GM23338 (cell line): Measurements from ENCODE around the gene ENOX1. TPM values are rescaled to one million over a fixed set of nuclear protein-coding genes. Genes with fewer than 3 reads are reported as not detected.

ENCODE experiments used
- ATAC-seq: fragments of 200-7000 bp; cut with Tn5 transposase; 3 replicates; pipeline ENCODE4 v1.9.1; 2020
- DNase-seq: peaks from one replicate; pipeline ENCODE4 v3.0.0-alpha.2; 2015; ENCODE audit warnings: low spot score
- H2AFZ ChIP-seq: fragments of 200-600 bp; sonication (generic); 2 replicates; pipeline ENCODE4 v1.8.0; 2016; ENCODE audit warnings: antibody characterized with exemption, mild to moderate bottlenecking, moderate library complexity
- H3F3A ChIP-seq: fragments of 200-600 bp; sonication (generic); replicated peaks from 2 replicates; pipeline ENCODE4 v1.8.0; 2017; ENCODE audit warnings: antibody characterized with exemption, mixed run types, low read depth
- H3K27ac ChIP-seq: fragments of 200-600 bp; sonication (generic); 2 replicates; pipeline ENCODE4 v1.6.1; 2016; ENCODE audit warnings: low read depth
- H3K27me3 ChIP-seq: fragments of 200-600 bp; sonication (generic); 2 replicates; pipeline ENCODE4 v1.8.0; 2016; ENCODE audit warnings: mild to moderate bottlenecking, mixed run types, moderate library complexity; ENCODE audit not compliant: insufficient read depth
- H3K36me3 ChIP-seq: fragments of 200-600 bp; sonication (generic); 2 replicates; pipeline ENCODE4 v1.8.0; 2016; ENCODE audit warnings: mild to moderate bottlenecking; ENCODE audit not compliant: insufficient read depth
- H3K4me1 ChIP-seq: fragments of 200-600 bp; sonication (generic); 2 replicates; pipeline ENCODE4 v1.8.0; 2016; ENCODE audit warnings: mild to moderate bottlenecking, moderate library complexity; ENCODE audit not compliant: insufficient read depth
- H3K4me2 ChIP-seq: fragments of 200-600 bp; sonication (generic); 2 replicates; pipeline ENCODE4 v1.7.1; 2017; ENCODE audit warnings: mixed run types
- H3K4me3 ChIP-seq: fragments of 200-600 bp; sonication (generic); 2 replicates; pipeline ENCODE4 v1.6.1; 2016; ENCODE audit warnings: mixed run types
- H3K79me2 ChIP-seq: fragments of 200-600 bp; sonication (generic); replicated peaks from 2 replicates; pipeline ENCODE4 v1.8.0; 2017; ENCODE audit warnings: mild to moderate bottlenecking; ENCODE audit not compliant: insufficient read depth
- H3K9me2 ChIP-seq: fragments of 200-600 bp; sonication (generic); 2 replicates; pipeline ENCODE4 v1.8.0; 2017; ENCODE audit not compliant: insufficient read depth
- H4K20me1 ChIP-seq: fragments of 200-600 bp; sonication (generic); replicated peaks from 2 replicates; pipeline ENCODE4 v1.8.0; 2017; ENCODE audit warnings: mild to moderate bottlenecking; ENCODE audit not compliant: insufficient read depth
- H3K27ac Mint-ChIP-seq: 2 replicates; pipeline ENCODE4 v1.8.0; 2020; ENCODE audit warnings: inconsistent platforms, mild to moderate bottlenecking, moderate library complexity, mixed read lengths
- H3K27me3 Mint-ChIP-seq: 3 replicates; pipeline ENCODE4 v1.8.0; 2022; ENCODE audit warnings: low read depth, mild to moderate bottlenecking, moderate library complexity, mixed read lengths, inconsistent platforms; ENCODE audit not compliant: insufficient read depth, poor library complexity
- H3K36me3 Mint-ChIP-seq: 3 replicates; pipeline ENCODE4 v1.8.0; 2021; ENCODE audit warnings: low read depth, mild to moderate bottlenecking, inconsistent platforms, moderate library complexity, mixed read lengths
- H3K4me1 Mint-ChIP-seq: 3 replicates; pipeline ENCODE4 v1.8.0; 2020; ENCODE audit warnings: mild to moderate bottlenecking, inconsistent platforms, mixed read lengths
- H3K4me3 Mint-ChIP-seq: 3 replicates; pipeline ENCODE4 v1.8.0; 2021; ENCODE audit warnings: moderate library complexity, mild to moderate bottlenecking, inconsistent platforms, mixed read lengths
- H3K9me3 Mint-ChIP-seq: 3 replicates; pipeline ENCODE4 v1.8.0; 2020; ENCODE audit warnings: moderate library complexity, mild to moderate bottlenecking, inconsistent platforms, mixed read lengths
- CREB1 ChIP-seq: fragments of 250-450 bp; sonication (Bioruptor Pico); IDR thresholded peaks from 2 replicates; pipeline ENCODE4 v1.5.0; 2020; ENCODE audit warnings: low read depth, mild to moderate bottlenecking, moderate library complexity
- EZH2 ChIP-seq: fragments of 200-600 bp; sonication (generic); IDR thresholded peaks from one replicate; pipeline ENCODE4 v1.8.0; 2017; ENCODE audit warnings: antibody characterized with exemption, mild to moderate bottlenecking, low read depth; ENCODE audit not compliant: unreplicated experiment
- EZH2phosphoT487 ChIP-seq: fragments of 200-600 bp; sonication (generic); IDR thresholded peaks from one replicate; pipeline ENCODE4 v1.8.1; 2018; ENCODE audit warnings: antibody characterized with exemption; ENCODE audit not compliant: unreplicated experiment
- NANOG ChIP-seq: IDR thresholded peaks from 2 replicates; pipeline ENCODE4 v1.6.1; 2016; ENCODE audit warnings: antibody characterized with exemption, borderline replicate concordance
- POLR2AphosphoS5 ChIP-seq: IDR thresholded peaks from 2 replicates; pipeline ENCODE4 v1.6.1; 2016; ENCODE audit warnings: antibody characterized with exemption, low read depth
- STAT1 ChIP-seq: IDR thresholded peaks from one replicate; pipeline ENCODE4 v1.6.1; 2016; ENCODE audit warnings: antibody characterized with exemption; ENCODE audit not compliant: unreplicated experiment
- ZNF114 ChIP-seq: fragments of 250-450 bp; sonication (Bioruptor Pico); IDR thresholded peaks from 2 replicates; pipeline ENCODE4 v1.5.0; 2020; ENCODE audit warnings: mild to moderate bottlenecking, moderate library complexity
- polyA plus RNA-seq: library from polyadenylated mRNA; unstranded; fragments of >200 nt; fragmentation: Nextera tagmentation; extraction: Ambion mirVana; gene quantifications from 2 replicates; pipeline ENCODE4 v1.2.1, GENCODE V29; 2016
- total RNA-seq: library from RNA; depleted of rRNA; stranded (reverse); fragments of >200 nt; shearing (Covaris generic); gene quantifications from 2 replicates; pipeline ENCODE4 v1.2.3, GENCODE V29; 2014
- TF ChIP-seq, protein P1 (sequence below): fragments of 250-450 bp; sonication (Bioruptor Pico); IDR thresholded peaks from 2 replicates; pipeline ENCODE4 v1.5.0; 2020; ENCODE audit warnings: mild to moderate bottlenecking, moderate library complexity
- TF ChIP-seq, protein P2 (sequence below), 2 experiments: fragments of 200-600 bp in 1 of 2; sonication (generic) in 1 of 2; conservative IDR thresholded peaks; 2 replicates each; pipeline versions ENCODE4 v1.5.1 to v1.6.1; 2016 to 2017; ENCODE audit warnings: antibody characterized with exemption in 2 of 2, low read depth in 2 of 2, mild to moderate bottlenecking in 2 of 2, moderate library complexity in 1 of 2
- TF ChIP-seq, protein P3 (sequence below): IDR thresholded peaks from one replicate; pipeline ENCODE4 v1.6.1; 2018; ENCODE audit warnings: antibody characterized with exemption; ENCODE audit not compliant: unreplicated experiment
- TF ChIP-seq, protein P4 (sequence below): IDR thresholded peaks from 2 replicates; pipeline ENCODE4 v1.6.1; 2016; ENCODE audit warnings: antibody characterized with exemption

ENOX1 gene
- total and polyA plus RNA-seq, 2 experiments from 2014 or later, result 0.66 to 0.81 TPM

DNA sequence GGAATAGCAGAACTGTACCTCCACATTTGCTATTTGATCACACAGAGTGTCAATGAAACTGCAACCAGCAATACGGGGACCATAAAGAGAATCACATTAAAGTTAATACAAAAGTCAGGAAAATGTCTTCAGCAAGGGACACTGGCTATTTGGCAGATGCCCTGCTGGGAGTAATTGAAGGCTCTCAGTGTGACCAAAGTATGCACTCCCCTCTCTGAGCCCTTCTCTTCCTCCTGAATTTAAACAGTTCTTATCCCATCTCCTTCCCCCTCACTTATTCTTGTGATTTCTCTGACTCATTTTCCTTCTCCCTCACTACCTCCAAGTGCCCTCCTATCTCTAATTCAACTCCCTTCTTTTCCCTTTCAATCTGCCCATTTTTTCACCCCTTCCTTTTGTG, 117.7 kb downstream of the ENOX1 start (continued):
- TF ChIP-seq, protein P1, sequence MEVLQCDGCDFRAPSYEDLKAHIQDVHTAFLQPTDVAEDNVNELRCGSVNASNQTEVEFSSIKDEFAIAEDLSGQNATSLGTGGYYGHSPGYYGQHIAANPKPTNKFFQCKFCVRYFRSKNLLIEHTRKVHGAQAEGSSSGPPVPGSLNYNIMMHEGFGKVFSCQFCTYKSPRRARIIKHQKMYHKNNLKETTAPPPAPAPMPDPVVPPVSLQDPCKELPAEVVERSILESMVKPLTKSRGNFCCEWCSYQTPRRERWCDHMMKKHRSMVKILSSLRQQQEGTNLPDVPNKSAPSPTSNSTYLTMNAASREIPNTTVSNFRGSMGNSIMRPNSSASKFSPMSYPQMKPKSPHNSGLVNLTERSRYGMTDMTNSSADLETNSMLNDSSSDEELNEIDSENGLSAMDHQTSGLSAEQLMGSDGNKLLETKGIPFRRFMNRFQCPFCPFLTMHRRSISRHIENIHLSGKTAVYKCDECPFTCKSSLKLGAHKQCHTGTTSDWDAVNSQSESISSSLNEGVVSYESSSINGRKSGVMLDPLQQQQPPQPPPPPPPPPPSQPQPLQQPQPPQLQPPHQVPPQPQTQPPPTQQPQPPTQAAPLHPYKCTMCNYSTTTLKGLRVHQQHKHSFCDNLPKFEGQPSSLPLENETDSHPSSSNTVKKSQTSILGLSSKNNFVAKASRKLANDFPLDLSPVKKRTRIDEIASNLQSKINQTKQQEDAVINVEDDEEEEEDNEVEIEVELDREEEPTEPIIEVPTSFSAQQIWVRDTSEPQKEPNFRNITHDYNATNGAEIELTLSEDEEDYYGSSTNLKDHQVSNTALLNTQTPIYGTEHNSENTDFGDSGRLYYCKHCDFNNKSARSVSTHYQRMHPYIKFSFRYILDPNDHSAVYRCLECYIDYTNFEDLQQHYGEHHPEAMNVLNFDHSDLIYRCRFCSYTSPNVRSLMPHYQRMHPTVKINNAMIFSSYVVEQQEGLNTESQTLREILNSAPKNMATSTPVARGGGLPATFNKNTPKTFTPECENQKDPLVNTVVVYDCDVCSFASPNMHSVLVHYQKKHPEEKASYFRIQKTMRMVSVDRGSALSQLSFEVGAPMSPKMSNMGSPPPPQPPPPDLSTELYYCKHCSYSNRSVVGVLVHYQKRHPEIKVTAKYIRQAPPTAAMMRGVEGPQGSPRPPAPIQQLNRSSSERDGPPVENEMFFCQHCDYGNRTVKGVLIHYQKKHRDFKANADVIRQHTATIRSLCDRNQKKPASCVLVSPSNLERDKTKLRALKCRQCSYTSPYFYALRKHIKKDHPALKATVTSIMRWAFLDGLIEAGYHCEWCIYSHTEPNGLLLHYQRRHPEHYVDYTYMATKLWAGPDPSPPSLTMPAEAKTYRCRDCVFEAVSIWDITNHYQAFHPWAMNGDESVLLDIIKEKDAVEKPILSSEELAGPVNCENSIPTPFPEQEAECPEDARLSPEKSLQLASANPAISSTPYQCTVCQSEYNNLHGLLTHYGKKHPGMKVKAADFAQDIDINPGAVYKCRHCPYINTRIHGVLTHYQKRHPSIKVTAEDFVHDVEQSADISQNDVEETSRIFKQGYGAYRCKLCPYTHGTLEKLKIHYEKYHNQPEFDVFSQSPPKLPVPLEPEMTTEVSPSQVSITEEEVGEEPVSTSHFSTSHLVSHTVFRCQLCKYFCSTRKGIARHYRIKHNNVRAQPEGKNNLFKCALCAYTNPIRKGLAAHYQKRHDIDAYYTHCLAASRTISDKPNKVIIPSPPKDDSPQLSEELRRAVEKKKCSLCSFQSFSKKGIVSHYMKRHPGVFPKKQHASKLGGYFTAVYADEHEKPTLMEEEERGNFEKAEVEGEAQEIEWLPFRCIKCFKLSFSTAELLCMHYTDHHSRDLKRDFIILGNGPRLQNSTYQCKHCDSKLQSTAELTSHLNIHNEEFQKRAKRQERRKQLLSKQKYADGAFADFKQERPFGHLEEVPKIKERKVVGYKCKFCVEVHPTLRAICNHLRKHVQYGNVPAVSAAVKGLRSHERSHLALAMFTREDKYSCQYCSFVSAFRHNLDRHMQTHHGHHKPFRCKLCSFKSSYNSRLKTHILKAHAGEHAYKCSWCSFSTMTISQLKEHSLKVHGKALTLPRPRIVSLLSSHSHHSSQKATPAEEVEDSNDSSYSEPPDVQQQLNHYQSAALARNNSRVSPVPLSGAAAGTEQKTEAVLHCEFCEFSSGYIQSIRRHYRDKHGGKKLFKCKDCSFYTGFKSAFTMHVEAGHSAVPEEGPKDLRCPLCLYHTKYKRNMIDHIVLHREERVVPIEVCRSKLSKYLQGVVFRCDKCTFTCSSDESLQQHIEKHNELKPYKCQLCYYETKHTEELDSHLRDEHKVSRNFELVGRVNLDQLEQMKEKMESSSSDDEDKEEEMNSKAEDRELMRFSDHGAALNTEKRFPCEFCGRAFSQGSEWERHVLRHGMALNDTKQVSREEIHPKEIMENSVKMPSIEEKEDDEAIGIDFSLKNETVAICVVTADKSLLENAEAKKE, result no peak
- no peak for TF ChIP-seq CREB1
- TF ChIP-seq EZH2phosphoT487, result no peak
- TF ChIP-seq, protein P2, sequence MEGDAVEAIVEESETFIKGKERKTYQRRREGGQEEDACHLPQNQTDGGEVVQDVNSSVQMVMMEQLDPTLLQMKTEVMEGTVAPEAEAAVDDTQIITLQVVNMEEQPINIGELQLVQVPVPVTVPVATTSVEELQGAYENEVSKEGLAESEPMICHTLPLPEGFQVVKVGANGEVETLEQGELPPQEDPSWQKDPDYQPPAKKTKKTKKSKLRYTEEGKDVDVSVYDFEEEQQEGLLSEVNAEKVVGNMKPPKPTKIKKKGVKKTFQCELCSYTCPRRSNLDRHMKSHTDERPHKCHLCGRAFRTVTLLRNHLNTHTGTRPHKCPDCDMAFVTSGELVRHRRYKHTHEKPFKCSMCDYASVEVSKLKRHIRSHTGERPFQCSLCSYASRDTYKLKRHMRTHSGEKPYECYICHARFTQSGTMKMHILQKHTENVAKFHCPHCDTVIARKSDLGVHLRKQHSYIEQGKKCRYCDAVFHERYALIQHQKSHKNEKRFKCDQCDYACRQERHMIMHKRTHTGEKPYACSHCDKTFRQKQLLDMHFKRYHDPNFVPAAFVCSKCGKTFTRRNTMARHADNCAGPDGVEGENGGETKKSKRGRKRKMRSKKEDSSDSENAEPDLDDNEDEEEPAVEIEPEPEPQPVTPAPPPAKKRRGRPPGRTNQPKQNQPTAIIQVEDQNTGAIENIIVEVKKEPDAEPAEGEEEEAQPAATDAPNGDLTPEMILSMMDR (conservative IDR thresholded peaks at IDR 0.05; ENCODE audit: low read depth in 2 of 2), result no peak

- Mint-ChIP-seq H3K36me3 (no peaks in the 10 kb centered on the region), H3K27ac (no peak overlapping the region), H3K4me3 (no peak overlapping the region), H3K27me3 (no peaks in the 10 kb centered on the region), H3K4me1 (peaks cover 20% of the 10 kb centered on the region), H3K9me3 (no peaks in the 10 kb centered on the region)
- peaks cover 17% of the 10 kb centered on the region for H3K4me1 ChIP-seq
- H3K36me3 ChIP-seq, result no peaks in the 10 kb centered on the region
- H3K4me2 ChIP-seq, result no peak overlapping the region
- no peak overlapping the region for H3K4me3 ChIP-seq
- no peak for ATAC-seq
- peaks cover 4% of the 10 kb centered on the region; the same call in 1 of the 2 replicates for H3K9me2 ChIP-seq
- H3F3A ChIP-seq, result no peaks in the 10 kb centered on the region
- H2AFZ ChIP-seq, result no peak overlapping the region
- no peak overlapping the region for H3K27ac ChIP-seq
- H4K20me1 ChIP-seq, result no peaks in the 10 kb centered on the region
- no peak for DNase-seq
- H3K79me2 ChIP-seq, result no peaks in the 10 kb centered on the region
- H3K27me3 ChIP-seq, result no peaks in the 10 kb centered on the region
- TF ChIP-seq EZH2phosphoT487, result no peak
- TF ChIP-seq, protein P3, sequence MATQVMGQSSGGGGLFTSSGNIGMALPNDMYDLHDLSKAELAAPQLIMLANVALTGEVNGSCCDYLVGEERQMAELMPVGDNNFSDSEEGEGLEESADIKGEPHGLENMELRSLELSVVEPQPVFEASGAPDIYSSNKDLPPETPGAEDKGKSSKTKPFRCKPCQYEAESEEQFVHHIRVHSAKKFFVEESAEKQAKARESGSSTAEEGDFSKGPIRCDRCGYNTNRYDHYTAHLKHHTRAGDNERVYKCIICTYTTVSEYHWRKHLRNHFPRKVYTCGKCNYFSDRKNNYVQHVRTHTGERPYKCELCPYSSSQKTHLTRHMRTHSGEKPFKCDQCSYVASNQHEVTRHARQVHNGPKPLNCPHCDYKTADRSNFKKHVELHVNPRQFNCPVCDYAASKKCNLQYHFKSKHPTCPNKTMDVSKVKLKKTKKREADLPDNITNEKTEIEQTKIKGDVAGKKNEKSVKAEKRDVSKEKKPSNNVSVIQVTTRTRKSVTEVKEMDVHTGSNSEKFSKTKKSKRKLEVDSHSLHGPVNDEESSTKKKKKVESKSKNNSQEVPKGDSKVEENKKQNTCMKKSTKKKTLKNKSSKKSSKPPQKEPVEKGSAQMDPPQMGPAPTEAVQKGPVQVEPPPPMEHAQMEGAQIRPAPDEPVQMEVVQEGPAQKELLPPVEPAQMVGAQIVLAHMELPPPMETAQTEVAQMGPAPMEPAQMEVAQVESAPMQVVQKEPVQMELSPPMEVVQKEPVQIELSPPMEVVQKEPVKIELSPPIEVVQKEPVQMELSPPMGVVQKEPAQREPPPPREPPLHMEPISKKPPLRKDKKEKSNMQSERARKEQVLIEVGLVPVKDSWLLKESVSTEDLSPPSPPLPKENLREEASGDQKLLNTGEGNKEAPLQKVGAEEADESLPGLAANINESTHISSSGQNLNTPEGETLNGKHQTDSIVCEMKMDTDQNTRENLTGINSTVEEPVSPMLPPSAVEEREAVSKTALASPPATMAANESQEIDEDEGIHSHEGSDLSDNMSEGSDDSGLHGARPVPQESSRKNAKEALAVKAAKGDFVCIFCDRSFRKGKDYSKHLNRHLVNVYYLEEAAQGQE, result no peak
- TF ChIP-seq, protein P4, sequence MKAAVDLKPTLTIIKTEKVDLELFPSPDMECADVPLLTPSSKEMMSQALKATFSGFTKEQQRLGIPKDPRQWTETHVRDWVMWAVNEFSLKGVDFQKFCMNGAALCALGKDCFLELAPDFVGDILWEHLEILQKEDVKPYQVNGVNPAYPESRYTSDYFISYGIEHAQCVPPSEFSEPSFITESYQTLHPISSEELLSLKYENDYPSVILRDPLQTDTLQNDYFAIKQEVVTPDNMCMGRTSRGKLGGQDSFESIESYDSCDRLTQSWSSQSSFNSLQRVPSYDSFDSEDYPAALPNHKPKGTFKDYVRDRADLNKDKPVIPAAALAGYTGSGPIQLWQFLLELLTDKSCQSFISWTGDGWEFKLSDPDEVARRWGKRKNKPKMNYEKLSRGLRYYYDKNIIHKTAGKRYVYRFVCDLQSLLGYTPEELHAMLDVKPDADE, result no peak
- no peak for TF ChIP-seq ZNF114
- no peak for TF ChIP-seq NANOG
- no peak for TF ChIP-seq STAT1
- no peak for TF ChIP-seq EZH2
- no peak for TF ChIP-seq POLR2AphosphoS5
These were observed 120.4 kb downstream of the ENOX1 start for GRCh38 chr13:43666403-43666802.
